K562 (cell line): ENCODE measurements around the gene MRPS5. TPM values are rescaled to one million over a fixed set of nuclear protein-coding genes. Genes with fewer than 3 reads are reported as not detected.

ENCODE experiments used
- ATAC-seq: fragments of 200-7000 bp; cut with Tn5 transposase; 3 replicates; pipeline ENCODE4 v1.9.1; 2020; ENCODE audit warnings: moderate library complexity
- BruUV-seq: library from RNA; stranded (reverse); fragments of 400-500 nt; replicated peaks from 2 replicates; lab custom pipeline; 2021; lab: Mats Ljungman, UMichigan
- CTCF ChIA-PET: fragments of 300-600 bp; formaldehyde crosslinking; extraction: SDS; loops from one replicate; lab custom pipeline; 2021; ENCODE audit warnings: low intra/inter-chr PET ratio; lab: Yijun Ruan, JAX
- POLR2A ChIA-PET: fragments of 300-600, 350-650 bp; sonication (Branson Sonifier 250); formaldehyde crosslinking; extraction: SDS; loops from one replicate; lab custom pipeline; 2021; ENCODE audit warnings: antibody characterized with exemption, inconsistent platforms; lab: Yijun Ruan, JAX
- DNase-seq, 4 experiments: peaks; one replicate each; pipeline versions ENCODE4 v3.0.0 to v3.0.0-alpha.2; 2011 to 2018; ENCODE audit warnings: low spot score in 3 of 4, mixed read lengths in 3 of 4; ENCODE audit errors: extremely low read depth in 1 of 4
- FAIRE-seq: peaks from 2 replicates; lab custom pipeline; 2011; peaks lifted over from hg19 to GRCh38; lab: Jason Lieb, UNC
- H2AFZ ChIP-seq: 2 replicates; pipeline ENCODE4 v1.6.0; 2011; ENCODE audit warnings: low read depth, low read length, control low read depth, inconsistent platforms
- H3K27ac ChIP-seq: fragments of 200-600 bp; 3 replicates; pipeline ENCODE4 v1.8.0; 2011; ENCODE audit warnings: low read depth, mild to moderate bottlenecking, control low read depth, inconsistent platforms, low read length, moderate library complexity, mixed read lengths; ENCODE audit errors: extremely low read depth
- H3K27me3 ChIP-seq, 2 experiments: fragments of 300-600 bp in 1 of 2; 2 replicates in 1 of 2; 3 replicates in 1 of 2; pipeline versions ENCODE4 v1.6.0 to v1.8.0; 2011; ENCODE audit warnings: inconsistent platforms in 2 of 2, low read length in 2 of 2, mild to moderate bottlenecking in 1 of 2, mixed read lengths in 1 of 2, moderate library complexity in 1 of 2; ENCODE audit not compliant: control insufficient read depth in 2 of 2, insufficient read depth in 2 of 2
- H3K36me3 ChIP-seq: fragments of 300-600 bp; 3 replicates; pipeline ENCODE4 v1.8.0; 2011; ENCODE audit warnings: mild to moderate bottlenecking, low read length, inconsistent platforms; ENCODE audit not compliant: control insufficient read depth, insufficient read depth
- H3K4me1 ChIP-seq, 2 experiments: fragments of 200-600 bp in 1 of 2; replicated peaks in 1 of 2; 2 replicates in 1 of 2; 3 replicates in 1 of 2; pipeline versions ENCODE4 v1.5.1 to v1.8.0; 2011; ENCODE audit warnings: inconsistent platforms in 2 of 2, low read length in 2 of 2, mild to moderate bottlenecking in 1 of 2, mixed read lengths in 1 of 2, moderate library complexity in 1 of 2; ENCODE audit not compliant: control insufficient read depth in 2 of 2, insufficient read depth in 2 of 2
- H3K4me2 ChIP-seq: 2 replicates; pipeline ENCODE4 v1.6.1; 2011; ENCODE audit warnings: low read length, control low read depth, inconsistent platforms, mixed read lengths; ENCODE audit not compliant: insufficient read depth
- H3K4me3 ChIP-seq: fragments of 200-600 bp; sonication (generic), shearing (Covaris generic); 2 replicates; pipeline ENCODE4 v1.5.1; 2016; ENCODE audit warnings: control low read depth, inconsistent platforms
- H3K79me2 ChIP-seq: fragments of 200-600 bp; 3 replicates; pipeline ENCODE4 v1.8.0; 2011; ENCODE audit warnings: low read length, inconsistent platforms; ENCODE audit not compliant: control insufficient read depth, insufficient read depth
- H3K9ac ChIP-seq, 2 experiments: 2 replicates each; pipeline versions ENCODE4 v1.6.0 to v1.6.1; 2011; ENCODE audit warnings: low read depth in 2 of 2, low read length in 2 of 2, control low read depth in 1 of 2, inconsistent platforms in 1 of 2, mild to moderate bottlenecking in 1 of 2, mixed read lengths in 1 of 2; ENCODE audit not compliant: insufficient read depth in 1 of 2
- H3K9me1 ChIP-seq: one replicate; pipeline ENCODE4 v1.6.0; 2011; ENCODE audit warnings: inconsistent platforms, mild to moderate bottlenecking, low read length, moderate library complexity; ENCODE audit not compliant: control insufficient read depth, insufficient read depth
- H3K9me3 ChIP-seq: replicated peaks from 2 replicates; pipeline ENCODE4 v1.5.1; 2011; ENCODE audit warnings: low read depth, low read length, inconsistent platforms; ENCODE audit not compliant: control insufficient read depth, insufficient read depth
- H4K20me1 ChIP-seq: replicated peaks from 2 replicates; pipeline ENCODE4 v1.6.1; 2011; ENCODE audit warnings: low read length, inconsistent platforms, mixed read lengths; ENCODE audit not compliant: control insufficient read depth, insufficient read depth
- EP300 ChIP-seq: IDR thresholded peaks from 2 replicates; pipeline ENCODE4 v1.6.1; 2012; ENCODE audit warnings: low read length, improper control_type of control experiment
- NFE2L1 ChIP-seq: fragments of 450-650 bp; IDR thresholded peaks from 2 replicates; pipeline ENCODE4 v1.6.1; 2016; ENCODE audit warnings: missing genetic modification characterization, low read depth, mild to moderate bottlenecking, missing compliant biosample characterization, moderate library complexity, borderline replicate concordance
- ZNF197 ChIP-seq: fragments of 200-800 bp; sonication (Bioruptor generic); IDR thresholded peaks from 2 replicates; pipeline ENCODE4 v1.6.1; 2016; ENCODE audit warnings: low read depth, missing genetic modification characterization, missing compliant biosample characterization
- WGBS: fragments of 100-300 bp; shearing (Covaris generic); methylation state at CpG from one replicate; pipeline ENCODE4 v1.1.6; 2016; ENCODE audit warnings: low coverage, mixed read lengths; ENCODE audit not compliant: insufficient coverage; ENCODE audit errors: missing lambda C conversion rate; 5-methylcytosine and 5-hydroxymethylcytosine counted together
- in situ Hi-C: fragments of 300-500 bp; cut with MboI; formaldehyde crosslinking; loops from 4 replicates; pipeline ENCODE4 v1.15.0; 2018; ENCODE audit warnings: inconsistent platforms, mixed read lengths
- intact Hi-C: fragments of 100-400 bp; cut with micrococcal nuclease; formaldehyde crosslinking; loops from 2 replicates; pipeline ENCODE4 v1.14.2; 2022
- polyA plus RNA-seq, 8 experiments: library from polyadenylated mRNA; depleted of rRNA in 4 of 8; stranded (reverse) in 5 of 8; unstranded in 3 of 8; fragments of >200 nt; fragmentation: Nextera tagmentation in 2 of 8; fragmentation: Illumina TruSeq in 1 of 8; extraction: Ambion mirVana in 2 of 8; extraction: Trizol in 1 of 8; gene quantifications; 2 replicates each; pipeline versions ENCODE4 v1.2.1 to v1.2.3, GENCODE V29; 2011 to 2014; ENCODE audit warnings: inconsistent platforms in 1 of 8, missing spikeins in 1 of 8
- total RNA-seq, 7 experiments: library from RNA; depleted of rRNA in 6 of 7; stranded (reverse); fragments of >200 nt in 6 of 7; fragmentation: Illumina TruSeq in 2 of 7; extraction: Trizol in 2 of 7; gene quantifications; 2 replicates each; pipeline versions ENCODE4 v1.2.1 to v1.2.3, GENCODE V29; 2011 to 2021; ENCODE audit warnings: low replicate concordance in 1 of 7
- TF ChIP-seq, protein P1 (sequence below), 2 experiments: fragments of 450-650 bp; conservative IDR thresholded peaks; 2 replicates each; pipeline ENCODE4 v1.6.1; 2017; ENCODE audit warnings: mild to moderate bottlenecking in 2 of 2, moderate library complexity in 2 of 2

The MRPS5 gene
- total and polyA plus RNA-seq, 9 of the 15 experiments (the other 6 are each of a cell fraction or from before 2014, with no cell fraction given) = 85.0 to 162 (median 118) TPM

DNA sequence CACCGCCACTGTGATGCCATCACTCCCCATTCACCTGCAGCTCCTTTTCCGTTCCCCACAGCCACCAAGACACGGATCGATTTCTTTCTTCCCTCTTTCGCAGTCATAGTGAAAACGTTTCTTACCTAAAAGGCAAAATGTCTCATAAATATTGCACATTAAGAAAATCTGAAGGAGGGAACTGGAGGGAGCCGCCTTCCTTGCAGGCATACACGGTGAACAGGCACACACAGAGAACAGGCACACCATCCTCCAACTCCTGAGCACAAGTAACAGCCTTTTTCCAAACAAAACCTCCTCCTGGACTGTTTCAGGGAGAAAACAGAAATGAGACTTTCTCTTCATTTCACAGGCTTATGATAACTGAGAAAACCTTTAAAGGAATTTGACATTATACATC, 17.0 kb downstream of the MRPS5 start:
- no peak for DNase-seq
- ATAC-seq = no peak
- WGBS = 91% methylated on average over 7 of the region's 8 CpGs
- intact Hi-C loops = no loop called here
- no peak for FAIRE-seq
- in situ Hi-C loops = no loop called here
- H3K4me1 ChIP-seq = no peaks in the 10 kb centered on the region
- TF ChIP-seq, protein P1, sequence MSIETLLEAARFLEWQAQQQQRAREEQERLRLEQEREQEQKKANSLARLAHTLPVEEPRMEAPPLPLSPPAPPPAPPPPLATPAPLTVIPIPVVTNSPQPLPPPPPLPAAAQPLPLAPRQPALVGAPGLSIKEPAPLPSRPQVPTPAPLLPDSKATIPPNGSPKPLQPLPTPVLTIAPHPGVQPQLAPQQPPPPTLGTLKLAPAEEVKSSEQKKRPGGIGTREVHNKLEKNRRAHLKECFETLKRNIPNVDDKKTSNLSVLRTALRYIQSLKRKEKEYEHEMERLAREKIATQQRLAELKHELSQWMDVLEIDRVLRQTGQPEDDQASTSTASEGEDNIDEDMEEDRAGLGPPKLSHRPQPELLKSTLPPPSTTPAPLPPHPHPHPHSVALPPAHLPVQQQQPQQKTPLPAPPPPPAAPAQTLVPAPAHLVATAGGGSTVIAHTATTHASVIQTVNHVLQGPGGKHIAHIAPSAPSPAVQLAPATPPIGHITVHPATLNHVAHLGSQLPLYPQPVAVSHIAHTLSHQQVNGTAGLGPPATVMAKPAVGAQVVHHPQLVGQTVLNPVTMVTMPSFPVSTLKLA (conservative IDR thresholded peaks at IDR 0.05) = no peak
- no peak for TF ChIP-seq ZNF197 (CRISPR knock-in tag)
- no peak for TF ChIP-seq NFE2L1 (tag)
- TF ChIP-seq EP300 = no peak
- H3K27me3 ChIP-seq = no peaks in the 10 kb centered on the region
- H3K4me3 ChIP-seq = no peak overlapping the region
- ChIA-PET POLR2A (no interaction called here), CTCF (no interaction called here)
- no peaks in the 10 kb centered on the region; the same call in 1 of the 2 replicates for H4K20me1 ChIP-seq
- H3K9me3 ChIP-seq = no peaks in the 10 kb centered on the region; the same call in 1 of the 2 replicates
- H3K27ac ChIP-seq = no peak overlapping the region
- no peak overlapping the region for H3K4me2 ChIP-seq
- no TSS peak for BruUV-seq
- H3K79me2 ChIP-seq = peaks cover 5% of the 10 kb centered on the region; the same call in 1 of the 3 replicates
- no peak overlapping the region for H2AFZ ChIP-seq
- no peaks in the 10 kb centered on the region for H3K9me1 ChIP-seq
- H3K36me3 ChIP-seq = peaks cover 95% of the 10 kb centered on the region
- no peak overlapping the region for H3K9ac ChIP-seq
